H1 (cell line): Measurements from ENCODE around the gene TRIM28. TPM values are rescaled to one million over a fixed set of nuclear protein-coding genes. Genes with fewer than 3 reads are reported as not detected.

Source experiments
- CBX8 ChIP-seq: fragments of 300-800, 300-1000 bp; sonication (generic); IDR thresholded peaks from 2 replicates; pipeline ENCODE4 v1.7.1; 2016; ENCODE audit warnings: low read depth, low read length, borderline replicate concordance
- E2F6 ChIP-seq: IDR thresholded peaks from 2 replicates; pipeline ENCODE4 v1.6.1; 2012; ENCODE audit warnings: inconsistent platforms
- HDAC6 ChIP-seq: IDR thresholded peaks from one replicate; pipeline ENCODE4 v1.7.1; 2012; ENCODE audit warnings: low read depth, mild to moderate bottlenecking, inconsistent platforms, low read length, moderate library complexity
- KDM5A ChIP-seq: fragments of 200-600 bp; IDR thresholded peaks from 2 replicates; pipeline ENCODE4 v1.7.1; 2012; ENCODE audit warnings: mild to moderate bottlenecking, low read length, inconsistent platforms, mixed read lengths
- RBBP5 ChIP-seq: IDR thresholded peaks from 2 replicates; pipeline ENCODE4 v1.7.1; 2012; ENCODE audit warnings: low read depth, mild to moderate bottlenecking, inconsistent platforms, low read length, moderate library complexity, borderline replicate concordance
- polyA plus RNA-seq, 7 experiments: library from polyadenylated mRNA; depleted of rRNA in 3 of 7; stranded (reverse) in 5 of 7; unstranded in 2 of 7; fragments of >200 nt in 5 of 7; fragments of 200-250 nt in 2 of 7; gene quantifications; 1 replicate in 5 of 7; 2 replicates in 1 of 7; 4 replicates in 1 of 7; pipeline versions ENCODE4 v1.2.1 to v1.2.3, GENCODE V29; 2011 to 2013; ENCODE audit warnings: missing spikeins in 2 of 7, mixed read lengths in 2 of 7
- total RNA-seq: library from RNA; stranded (reverse); fragmentation: NEBNext Ultra II Directional; extraction: Animal tissue kit (Norgen Biotek cat#: 25700); gene quantifications from 2 replicates; pipeline ENCODE4 v1.2.1, GENCODE V29; 2021
- TF ChIP-seq, protein P1 (sequence below): fragments of 300-600 bp; sonication (generic); IDR thresholded peaks from 2 replicates; pipeline ENCODE4 v1.7.1; 2012; ENCODE audit warnings: low read length, moderate library complexity, mild to moderate bottlenecking, inconsistent platforms; ENCODE audit not compliant: insufficient replicate concordance
- TF ChIP-seq, protein P2 (sequence below), 3 experiments: IDR thresholded peaks; 1 replicate in 2 of 3; 2 replicates in 1 of 3; pipeline versions ENCODE4 v1.5.1 to v1.6.1; 2011; ENCODE audit warnings: low read length in 3 of 3, mild to moderate bottlenecking in 3 of 3, inconsistent platforms in 2 of 3, low read depth in 1 of 3, moderate library complexity in 1 of 3; ENCODE audit not compliant: insufficient read depth in 1 of 3; ENCODE audit errors: control extremely low read depth in 1 of 3

TRIM28 gene
- total and polyA plus RNA-seq, 2 of the 8 experiments (the other 6 are each of a cell fraction or from before 2014, with no cell fraction given), result 1,433 to 1,442 TPM

DNA sequence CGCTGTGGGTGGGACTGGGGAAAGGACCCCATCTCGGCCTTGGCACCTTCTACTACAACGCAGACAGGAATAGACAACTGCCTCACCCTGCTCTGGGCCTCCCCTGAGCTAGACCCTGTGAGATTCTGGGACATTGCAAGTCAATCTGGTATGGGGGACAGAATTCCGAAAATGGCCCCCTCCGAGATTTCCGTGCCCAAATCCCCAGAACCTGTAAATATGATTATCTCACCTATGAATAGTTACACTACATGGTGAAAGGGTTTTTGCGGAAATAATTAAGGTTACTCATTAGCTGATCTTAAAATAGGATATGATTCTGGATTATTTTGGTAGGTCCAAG, 23.6 kb upstream of the TRIM28 start (continued):
- TF ChIP-seq, protein P1, sequence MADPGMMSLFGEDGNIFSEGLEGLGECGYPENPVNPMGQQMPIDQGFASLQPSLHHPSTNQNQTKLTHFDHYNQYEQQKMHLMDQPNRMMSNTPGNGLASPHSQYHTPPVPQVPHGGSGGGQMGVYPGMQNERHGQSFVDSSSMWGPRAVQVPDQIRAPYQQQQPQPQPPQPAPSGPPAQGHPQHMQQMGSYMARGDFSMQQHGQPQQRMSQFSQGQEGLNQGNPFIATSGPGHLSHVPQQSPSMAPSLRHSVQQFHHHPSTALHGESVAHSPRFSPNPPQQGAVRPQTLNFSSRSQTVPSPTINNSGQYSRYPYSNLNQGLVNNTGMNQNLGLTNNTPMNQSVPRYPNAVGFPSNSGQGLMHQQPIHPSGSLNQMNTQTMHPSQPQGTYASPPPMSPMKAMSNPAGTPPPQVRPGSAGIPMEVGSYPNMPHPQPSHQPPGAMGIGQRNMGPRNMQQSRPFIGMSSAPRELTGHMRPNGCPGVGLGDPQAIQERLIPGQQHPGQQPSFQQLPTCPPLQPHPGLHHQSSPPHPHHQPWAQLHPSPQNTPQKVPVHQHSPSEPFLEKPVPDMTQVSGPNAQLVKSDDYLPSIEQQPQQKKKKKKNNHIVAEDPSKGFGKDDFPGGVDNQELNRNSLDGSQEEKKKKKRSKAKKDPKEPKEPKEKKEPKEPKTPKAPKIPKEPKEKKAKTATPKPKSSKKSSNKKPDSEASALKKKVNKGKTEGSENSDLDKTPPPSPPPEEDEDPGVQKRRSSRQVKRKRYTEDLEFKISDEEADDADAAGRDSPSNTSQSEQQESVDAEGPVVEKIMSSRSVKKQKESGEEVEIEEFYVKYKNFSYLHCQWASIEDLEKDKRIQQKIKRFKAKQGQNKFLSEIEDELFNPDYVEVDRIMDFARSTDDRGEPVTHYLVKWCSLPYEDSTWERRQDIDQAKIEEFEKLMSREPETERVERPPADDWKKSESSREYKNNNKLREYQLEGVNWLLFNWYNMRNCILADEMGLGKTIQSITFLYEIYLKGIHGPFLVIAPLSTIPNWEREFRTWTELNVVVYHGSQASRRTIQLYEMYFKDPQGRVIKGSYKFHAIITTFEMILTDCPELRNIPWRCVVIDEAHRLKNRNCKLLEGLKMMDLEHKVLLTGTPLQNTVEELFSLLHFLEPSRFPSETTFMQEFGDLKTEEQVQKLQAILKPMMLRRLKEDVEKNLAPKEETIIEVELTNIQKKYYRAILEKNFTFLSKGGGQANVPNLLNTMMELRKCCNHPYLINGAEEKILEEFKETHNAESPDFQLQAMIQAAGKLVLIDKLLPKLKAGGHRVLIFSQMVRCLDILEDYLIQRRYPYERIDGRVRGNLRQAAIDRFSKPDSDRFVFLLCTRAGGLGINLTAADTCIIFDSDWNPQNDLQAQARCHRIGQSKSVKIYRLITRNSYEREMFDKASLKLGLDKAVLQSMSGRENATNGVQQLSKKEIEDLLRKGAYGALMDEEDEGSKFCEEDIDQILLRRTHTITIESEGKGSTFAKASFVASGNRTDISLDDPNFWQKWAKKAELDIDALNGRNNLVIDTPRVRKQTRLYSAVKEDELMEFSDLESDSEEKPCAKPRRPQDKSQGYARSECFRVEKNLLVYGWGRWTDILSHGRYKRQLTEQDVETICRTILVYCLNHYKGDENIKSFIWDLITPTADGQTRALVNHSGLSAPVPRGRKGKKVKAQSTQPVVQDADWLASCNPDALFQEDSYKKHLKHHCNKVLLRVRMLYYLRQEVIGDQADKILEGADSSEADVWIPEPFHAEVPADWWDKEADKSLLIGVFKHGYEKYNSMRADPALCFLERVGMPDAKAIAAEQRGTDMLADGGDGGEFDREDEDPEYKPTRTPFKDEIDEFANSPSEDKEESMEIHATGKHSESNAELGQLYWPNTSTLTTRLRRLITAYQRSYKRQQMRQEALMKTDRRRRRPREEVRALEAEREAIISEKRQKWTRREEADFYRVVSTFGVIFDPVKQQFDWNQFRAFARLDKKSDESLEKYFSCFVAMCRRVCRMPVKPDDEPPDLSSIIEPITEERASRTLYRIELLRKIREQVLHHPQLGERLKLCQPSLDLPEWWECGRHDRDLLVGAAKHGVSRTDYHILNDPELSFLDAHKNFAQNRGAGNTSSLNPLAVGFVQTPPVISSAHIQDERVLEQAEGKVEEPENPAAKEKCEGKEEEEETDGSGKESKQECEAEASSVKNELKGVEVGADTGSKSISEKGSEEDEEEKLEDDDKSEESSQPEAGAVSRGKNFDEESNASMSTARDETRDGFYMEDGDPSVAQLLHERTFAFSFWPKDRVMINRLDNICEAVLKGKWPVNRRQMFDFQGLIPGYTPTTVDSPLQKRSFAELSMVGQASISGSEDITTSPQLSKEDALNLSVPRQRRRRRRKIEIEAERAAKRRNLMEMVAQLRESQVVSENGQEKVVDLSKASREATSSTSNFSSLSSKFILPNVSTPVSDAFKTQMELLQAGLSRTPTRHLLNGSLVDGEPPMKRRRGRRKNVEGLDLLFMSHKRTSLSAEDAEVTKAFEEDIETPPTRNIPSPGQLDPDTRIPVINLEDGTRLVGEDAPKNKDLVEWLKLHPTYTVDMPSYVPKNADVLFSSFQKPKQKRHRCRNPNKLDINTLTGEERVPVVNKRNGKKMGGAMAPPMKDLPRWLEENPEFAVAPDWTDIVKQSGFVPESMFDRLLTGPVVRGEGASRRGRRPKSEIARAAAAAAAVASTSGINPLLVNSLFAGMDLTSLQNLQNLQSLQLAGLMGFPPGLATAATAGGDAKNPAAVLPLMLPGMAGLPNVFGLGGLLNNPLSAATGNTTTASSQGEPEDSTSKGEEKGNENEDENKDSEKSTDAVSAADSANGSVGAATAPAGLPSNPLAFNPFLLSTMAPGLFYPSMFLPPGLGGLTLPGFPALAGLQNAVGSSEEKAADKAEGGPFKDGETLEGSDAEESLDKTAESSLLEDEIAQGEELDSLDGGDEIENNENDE, result no peak
- no peak for TF ChIP-seq E2F6
- no peak for TF ChIP-seq CBX8
- TF ChIP-seq RBBP5, result no peak
- TF ChIP-seq, protein P2, sequence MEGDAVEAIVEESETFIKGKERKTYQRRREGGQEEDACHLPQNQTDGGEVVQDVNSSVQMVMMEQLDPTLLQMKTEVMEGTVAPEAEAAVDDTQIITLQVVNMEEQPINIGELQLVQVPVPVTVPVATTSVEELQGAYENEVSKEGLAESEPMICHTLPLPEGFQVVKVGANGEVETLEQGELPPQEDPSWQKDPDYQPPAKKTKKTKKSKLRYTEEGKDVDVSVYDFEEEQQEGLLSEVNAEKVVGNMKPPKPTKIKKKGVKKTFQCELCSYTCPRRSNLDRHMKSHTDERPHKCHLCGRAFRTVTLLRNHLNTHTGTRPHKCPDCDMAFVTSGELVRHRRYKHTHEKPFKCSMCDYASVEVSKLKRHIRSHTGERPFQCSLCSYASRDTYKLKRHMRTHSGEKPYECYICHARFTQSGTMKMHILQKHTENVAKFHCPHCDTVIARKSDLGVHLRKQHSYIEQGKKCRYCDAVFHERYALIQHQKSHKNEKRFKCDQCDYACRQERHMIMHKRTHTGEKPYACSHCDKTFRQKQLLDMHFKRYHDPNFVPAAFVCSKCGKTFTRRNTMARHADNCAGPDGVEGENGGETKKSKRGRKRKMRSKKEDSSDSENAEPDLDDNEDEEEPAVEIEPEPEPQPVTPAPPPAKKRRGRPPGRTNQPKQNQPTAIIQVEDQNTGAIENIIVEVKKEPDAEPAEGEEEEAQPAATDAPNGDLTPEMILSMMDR (IDR thresholded peaks at IDR 0.05; ENCODE audit: control extremely low read depth in 1 of 3, insufficient read depth in 1 of 3, low read depth in 1 of 3, low read length in 3 of 3), result no peak
- no peak for TF ChIP-seq HDAC6
- TF ChIP-seq KDM5A, result no peak
